Stomach (tissue), 19 donors: ENCODE data around the gene RBPMS2. TPM values are rescaled to one million over a fixed set of nuclear protein-coding genes. Genes with fewer than 3 reads are reported as not detected.
"Not testable (repeated sequence)": the region's sequence is repeated elsewhere in the genome, so short reads cannot be mapped to it uniquely, and the experiment has no call there.

ENCODE experiments used
- DNase-seq, 2 donors: peaks; one replicate each; pipeline versions ENCODE4 v3.0.0 to v3.0.0-alpha.2; 2013 to 2019
- H3K27ac ChIP-seq, 5 donors: fragments of 200-600 bp in 4 of 5; sonication (generic) in 4 of 5; one replicate each; pipeline ENCODE4 v1.5.1; 2013 to 2019; ENCODE audit warnings: mild to moderate bottlenecking in 1 of 5, moderate library complexity in 1 of 5
- H3K27me3 ChIP-seq, 3 donors: fragments of 200-600 bp; sonication (generic); one replicate each; pipeline ENCODE4 v1.5.1; 2017 to 2019; ENCODE audit warnings: mixed run types in 1 of 3
- H3K36me3 ChIP-seq, 4 donors: fragments of 200-600 bp; sonication (generic); 1 replicate in 3 of 4; 2 replicates in 1 of 4; pipeline ENCODE4 v1.5.1; 2016 to 2019
- H3K4me1 ChIP-seq, 4 donors: fragments of 200-600 bp; sonication (generic); one replicate each; pipeline ENCODE4 v1.5.1; 2016 to 2019
- H3K4me3 ChIP-seq, 4 donors: fragments of 200-600 bp; sonication (generic) in 3 of 4; one replicate each; pipeline ENCODE4 v1.5.1; 2016 to 2019; ENCODE audit warnings: mild to moderate bottlenecking in 1 of 4
- H3K9me3 ChIP-seq, 4 donors: fragments of 200-600 bp; sonication (generic); one replicate each; pipeline ENCODE4 v1.5.1; 2016 to 2019
- EP300 ChIP-seq: sonication (generic); formaldehyde crosslinking; IDR thresholded peaks from one replicate; pipeline ENCODE4 v1.6.1; 2017; ENCODE audit warnings: antibody characterized with exemption
- POLR2A ChIP-seq, 4 donors: fragments of 450-650 bp; IDR thresholded peaks; one replicate each; pipeline ENCODE4 v1.6.1; 2016; ENCODE audit warnings: antibody characterized with exemption in 4 of 4, control low read depth in 2 of 4, mild to moderate bottlenecking in 1 of 4, moderate library complexity in 1 of 4
- POLR2AphosphoS5 ChIP-seq, 3 donors: sonication (generic); formaldehyde crosslinking; IDR thresholded peaks; one replicate each; pipeline ENCODE4 v1.6.1; 2016; ENCODE audit warnings: antibody characterized with exemption in 3 of 3
- WGBS, 5 donors: extraction: QIAGEN DNeasy Blood & Tissue Kit in 3 of 5; methylation state at CpG; one replicate each; pipeline versions ENCODE4 v1.1.5 to v1.1.7; 2013 to 2018; 5-methylcytosine and 5-hydroxymethylcytosine counted together
- intact Hi-C: fragments of 100-400 bp; cut with DNase I; formaldehyde crosslinking; loops from one replicate; pipeline ENCODE4 v1.15.1; 2023; ENCODE audit warnings: low total_unique reads
- long read RNA-seq, 10 donors: transcript quantifications; one replicate each; lab custom pipeline, GENCODE V29; 2026
- polyA plus RNA-seq, 3 donors: library from polyadenylated mRNA; stranded (reverse); fragments of 200-250 nt; gene quantifications; one replicate each; pipeline ENCODE4 v1.2.3, GENCODE V29; 2013
- total RNA-seq, 5 donors: library from RNA; depleted of rRNA; stranded (reverse); fragments of >200 nt; gene quantifications; one replicate each; pipeline versions ENCODE4 v1.1.0 to v1.2.3, GENCODE V29; 2014 to 2016
- TF ChIP-seq, protein P1 (sequence below), 7 experiments: fragments of 450-650 bp in 4 of 7; fragments of 200-600 bp in 3 of 7; sonication (generic) in 3 of 7; IDR thresholded peaks; one replicate each; pipeline ENCODE4 v1.5.1; 2016 to 2019; ENCODE audit warnings: antibody characterized with exemption in 7 of 7, control low read depth in 2 of 7, mild to moderate bottlenecking in 1 of 7
- donor health status: healthy with polysubstance abuse.
- donor health status: Bipolar disorder and iron deficiency.
- donor health status: healthy.

Gene RBPMS2
- 10 to 100 TPM in 1 of 5 donors, 1 to 10 TPM in 4; 2.3 to 38.8 (median 8.7) TPM for total RNA-seq
- 10 to 100 TPM in 2 of 3 donors, 1 to 10 TPM in 1; 9.5 to 18.8 (median 17.0) TPM for polyA plus RNA-seq
- long read RNA-seq, donor 1, partial matches to known transcripts, result 0 of 2 reads
- long read RNA-seq, donor 1, other reads (novel, unspliced or antisense), result 0 of 2 reads
- long read RNA-seq, donor 2, transcript RBPMS2-201 (8 exons, 2,008 nt), result major isoform, 6 of 6 reads
- long read RNA-seq, donor 2, partial matches to known transcripts, result 0 of 6 reads
- long read RNA-seq, donor 2, other reads (novel, unspliced or antisense), result 0 of 6 reads
- long read RNA-seq, donor 3, partial matches to known transcripts, result 0 of 3 reads
- long read RNA-seq, donor 3, other reads (novel, unspliced or antisense), result 0 of 3 reads
- long read RNA-seq, donor 4, result 0 reads
- long read RNA-seq, donor 5, partial matches to known transcripts, result 0 of 2 reads
- long read RNA-seq, donor 5, other reads (novel, unspliced or antisense), result 0 of 2 reads
- long read RNA-seq, donor 6, transcript RBPMS2-201 (8 exons, 2,008 nt), result major isoform, 8 of 8 reads
- long read RNA-seq, donor 6, partial matches to known transcripts, result 0 of 8 reads
- long read RNA-seq, donor 6, other reads (novel, unspliced or antisense), result 0 of 8 reads
- long read RNA-seq, donor 7, partial matches to known transcripts, result 0 of 2 reads
- long read RNA-seq, donor 7, other reads (novel, unspliced or antisense), result 0 of 2 reads
- long read RNA-seq, donor 8, partial matches to known transcripts, result 0 of 2 reads
- long read RNA-seq, donor 8, other reads (novel, unspliced or antisense), result 0 of 2 reads
- long read RNA-seq, donor 9, partial matches to known transcripts, result 0 of 1 reads
- long read RNA-seq, donor 9, other reads (novel, unspliced or antisense), result 0 of 1 reads
- long read RNA-seq, donor 10, result 0 reads

DNA sequence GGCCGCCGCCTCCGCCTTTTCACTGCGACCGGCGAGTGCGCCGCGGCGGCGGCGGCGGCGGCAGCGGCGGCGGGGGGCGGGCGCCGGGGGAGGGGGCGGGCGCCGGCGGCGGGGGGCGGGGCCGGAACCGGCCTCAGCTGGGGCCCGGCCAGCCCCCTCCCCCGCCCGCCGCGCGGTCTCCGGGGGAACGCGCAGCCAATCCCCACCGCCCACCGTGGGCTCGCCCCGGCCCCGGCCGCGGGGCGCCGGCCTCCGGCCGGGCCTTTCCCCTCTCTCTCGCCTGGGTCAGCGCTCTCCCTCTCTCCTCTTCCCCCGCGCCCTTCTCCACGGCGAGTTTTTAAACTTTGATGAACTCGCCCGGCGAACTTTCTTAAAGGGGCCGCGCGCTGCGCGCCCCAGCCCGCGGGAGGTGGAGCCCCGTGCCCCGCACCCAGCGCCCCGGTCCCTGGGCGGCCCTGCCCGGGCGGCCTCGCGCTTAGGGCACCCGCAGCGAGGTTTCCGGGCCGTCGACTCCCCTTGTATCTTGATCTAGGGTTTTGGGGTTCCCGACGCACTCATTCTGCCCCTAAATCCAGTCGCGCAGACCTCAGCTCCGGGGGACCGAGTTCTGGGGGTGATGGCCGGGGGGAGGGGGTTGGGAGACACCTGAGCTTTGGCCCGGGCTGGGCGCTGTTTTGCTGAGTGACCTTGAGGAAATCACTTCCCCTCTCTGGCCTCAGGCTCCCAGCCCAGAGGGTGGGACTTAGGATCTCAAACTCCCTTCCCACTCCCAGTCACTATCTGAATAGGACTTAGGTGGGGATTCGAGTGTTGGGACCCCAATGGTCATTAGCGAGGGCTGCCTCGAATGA lies at the start of gene RBPMS2:
Gene RBPMS2 (minus strand): TSS at position 39 of the 851 bp plus-strand sequence. CDS start 270 bp downstream, outside the sequence.
- peak within 1 kb of the TSS; percentile 72 to 80 (median 78) for H3K4me3 ChIP-seq
- TF ChIP-seq POLR2A (IDR thresholded peaks at IDR 0.05), result no peak
- TF ChIP-seq, protein P1, sequence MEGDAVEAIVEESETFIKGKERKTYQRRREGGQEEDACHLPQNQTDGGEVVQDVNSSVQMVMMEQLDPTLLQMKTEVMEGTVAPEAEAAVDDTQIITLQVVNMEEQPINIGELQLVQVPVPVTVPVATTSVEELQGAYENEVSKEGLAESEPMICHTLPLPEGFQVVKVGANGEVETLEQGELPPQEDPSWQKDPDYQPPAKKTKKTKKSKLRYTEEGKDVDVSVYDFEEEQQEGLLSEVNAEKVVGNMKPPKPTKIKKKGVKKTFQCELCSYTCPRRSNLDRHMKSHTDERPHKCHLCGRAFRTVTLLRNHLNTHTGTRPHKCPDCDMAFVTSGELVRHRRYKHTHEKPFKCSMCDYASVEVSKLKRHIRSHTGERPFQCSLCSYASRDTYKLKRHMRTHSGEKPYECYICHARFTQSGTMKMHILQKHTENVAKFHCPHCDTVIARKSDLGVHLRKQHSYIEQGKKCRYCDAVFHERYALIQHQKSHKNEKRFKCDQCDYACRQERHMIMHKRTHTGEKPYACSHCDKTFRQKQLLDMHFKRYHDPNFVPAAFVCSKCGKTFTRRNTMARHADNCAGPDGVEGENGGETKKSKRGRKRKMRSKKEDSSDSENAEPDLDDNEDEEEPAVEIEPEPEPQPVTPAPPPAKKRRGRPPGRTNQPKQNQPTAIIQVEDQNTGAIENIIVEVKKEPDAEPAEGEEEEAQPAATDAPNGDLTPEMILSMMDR (IDR thresholded peaks at IDR 0.05), result no peak
- TF ChIP-seq EP300, result no peak
- no peak for TF ChIP-seq POLR2AphosphoS5 (IDR thresholded peaks at IDR 0.05)
- peaks cover 9 to 40% (median 23%) of the 10 kb centered on the region in 4 donors for H3K4me1 ChIP-seq
- peak; percentile 33 to 78 for DNase-seq
- no peaks in the 10 kb centered on the region for H3K36me3 ChIP-seq
- 1 to 5% (median 2%) methylated on average over 8 to 53 of the region's 90 CpGs for WGBS, 5 donors
- no peaks in the 10 kb centered on the region for H3K9me3 ChIP-seq
- H3K27ac ChIP-seq, result peak within 1 kb of the TSS; percentile 73 to 92 (median 83)
- intact Hi-C loops, result no loop called here
- H3K27me3 ChIP-seq, result peaks cover 0 to 37% (median 24%) of the 10 kb centered on the region in 3 donors

DNA sequence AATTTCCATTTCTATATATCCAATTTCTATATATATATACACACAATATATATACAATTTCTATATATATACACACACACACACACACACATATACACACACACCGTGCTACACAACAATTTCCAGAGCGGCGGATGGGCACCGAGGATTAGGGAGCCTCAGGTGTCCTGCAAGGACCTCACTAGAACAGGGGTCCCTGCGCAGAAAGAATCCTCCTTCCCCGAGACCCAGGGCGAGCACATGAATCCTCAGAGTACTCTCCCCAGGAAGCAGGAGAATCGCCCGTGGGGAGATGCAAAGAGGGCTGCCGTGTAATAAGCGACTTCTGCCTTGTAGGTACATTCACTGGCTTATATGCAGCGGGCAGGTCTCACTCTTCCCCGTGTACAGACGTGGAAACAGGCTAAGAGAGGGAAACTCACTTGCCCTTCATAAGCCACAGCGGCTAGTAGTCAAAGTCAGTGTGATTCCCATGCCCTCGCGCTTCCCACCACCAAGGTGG lies 49.6 kb upstream of the RBPMS2 start:
- WGBS, 5 donors, result 2 to 3% (median 2%) methylated on average over 14 to 17 of the region's 17 CpGs
- TF ChIP-seq POLR2AphosphoS5 (IDR thresholded peaks at IDR 0.05) (no peak), POLR2A (IDR thresholded peaks at IDR 0.05) (no peak), EP300 (no peak)
- TF ChIP-seq, protein P1 (IDR thresholded peaks at IDR 0.05), result no peak
- intact Hi-C loops, result no loop called here

DNA sequence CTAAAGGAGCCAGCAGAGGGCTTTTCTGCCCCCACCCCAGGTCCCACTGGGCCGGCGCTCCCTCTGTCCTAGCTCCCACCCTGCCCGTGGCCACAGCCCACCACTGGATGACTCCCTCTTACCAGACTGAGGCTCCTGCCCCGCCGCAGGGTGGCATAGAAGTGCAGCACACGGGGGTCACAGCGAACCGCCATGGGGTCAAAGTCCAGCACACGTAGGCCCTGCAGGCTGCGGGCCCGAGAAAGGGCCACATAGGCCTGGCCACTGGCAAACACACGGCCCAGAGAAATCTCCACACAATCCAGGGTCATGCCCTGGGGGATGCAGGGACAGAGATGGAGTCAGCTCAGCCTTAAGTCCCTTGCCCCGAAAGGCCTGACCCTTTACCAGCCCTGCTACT lies 41.1 kb upstream of the RBPMS2 start:
- no peak for DNase-seq
- Histone ChIP-seq H3K27me3 (no peaks in the 10 kb centered on the region), H3K36me3 (peaks cover 0 to 23% (median 0%) of the 10 kb centered on the region in 4 donors), H3K27ac (no peak overlapping the region), H3K9me3 (no peaks in the 10 kb centered on the region), H3K4me1 (peaks cover 0 to 7% (median 0%) of the 10 kb centered on the region in 4 donors), H3K4me3 (no peak overlapping the region)
- 50 to 73% (median 60%) methylated on average over 10 to 13 of the region's 13 CpGs for WGBS, 5 donors
- intact Hi-C loops, result no loop called here
- no peak for TF ChIP-seq POLR2A (IDR thresholded peaks at IDR 0.05)
- TF ChIP-seq, protein P1 (IDR thresholded peaks at IDR 0.05), result no peak
- TF ChIP-seq POLR2AphosphoS5 (IDR thresholded peaks at IDR 0.05), result no peak
- TF ChIP-seq EP300, result no peak

More for the DNA sequence above, 49.6 kb upstream of the RBPMS2 start:
- Histone ChIP-seq H3K9me3 (no peaks in the 10 kb centered on the region), H3K4me3 (peak overlapping the region; percentile 43 to 69 (median 56)), H3K27me3 (peaks cover 0 to 14% (median 10%) of the 10 kb centered on the region in 3 donors), H3K4me1 (peaks cover 24 to 34% (median 29%) of the 10 kb centered on the region in 4 donors), H3K36me3 (peaks cover 0 to 9% (median 0%) of the 10 kb centered on the region in 4 donors), H3K27ac (peak overlapping the region in 4 of 5 donors; percentile 66 to 83 (median 73))
- no peak for DNase-seq

DNA sequence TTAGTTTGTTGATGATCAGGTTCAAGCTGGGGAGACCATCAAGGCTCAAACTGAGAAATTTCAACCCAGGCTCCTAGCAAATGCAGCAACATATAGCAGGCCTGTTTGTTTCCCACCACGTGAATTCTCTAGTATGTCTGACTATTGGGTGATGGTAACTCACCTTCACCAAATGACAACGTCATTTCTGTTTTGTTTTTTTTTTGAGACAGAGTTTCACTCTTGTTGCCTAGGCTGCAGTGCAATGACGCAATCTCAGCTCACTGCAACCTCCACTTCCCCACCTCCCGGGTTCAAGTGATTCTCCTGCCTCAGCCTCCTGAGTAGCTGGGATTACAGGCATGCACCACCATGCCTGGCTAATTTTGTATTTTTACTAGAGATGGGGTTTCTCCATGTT lies 39.6 kb upstream of the RBPMS2 start:
- Histone ChIP-seq H3K36me3 (peaks cover 0 to 14% (median 0%) of the 10 kb centered on the region in 4 donors), H3K4me1 (peaks cover 0 to 11% (median 1%) of the 10 kb centered on the region in 4 donors)
- H3K27me3 ChIP-seq, H3K27ac ChIP-seq, H3K9me3 ChIP-seq, intact Hi-C loops, DNase-seq, H3K4me3 ChIP-seq: not testable (repeated sequence)
- WGBS, 5 donors, result 74 to 86% (median 82%) methylated on average over 4 of the region's 4 CpGs

DNA sequence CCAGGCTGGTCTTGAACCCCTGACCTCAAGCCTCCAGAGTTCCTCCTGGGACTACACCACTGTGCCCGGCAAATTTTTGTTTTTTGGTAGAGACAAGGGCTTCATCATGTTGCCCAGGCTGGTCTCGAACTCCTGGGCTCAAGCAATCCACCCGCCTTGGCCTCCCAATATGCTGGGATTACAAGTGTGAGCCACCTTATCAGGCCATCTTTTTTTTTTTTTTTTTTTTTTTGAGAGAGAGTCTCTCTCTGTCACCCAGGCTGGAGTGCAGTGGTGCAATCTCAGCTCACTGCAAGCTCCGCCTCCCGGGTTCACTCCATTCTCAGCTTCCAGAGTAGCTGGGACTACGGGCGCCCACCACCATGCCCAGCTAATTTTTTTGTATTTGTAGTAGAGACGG lies 38.9 kb upstream of the RBPMS2 start:
- intact Hi-C loops, H3K9me3 ChIP-seq, DNase-seq, H3K4me3 ChIP-seq, H3K27me3 ChIP-seq, H3K27ac ChIP-seq, H3K36me3 ChIP-seq: not testable (repeated sequence)
- 93 to 97% (median 95%) methylated on average over 8 of the region's 8 CpGs for WGBS, 5 donors
- H3K4me1 ChIP-seq, result peaks cover 0 to 16% (median 5%) of the 10 kb centered on the region in 4 donors
